NCI-H2227 (cell line): ENCODE data around the gene GRK5.
"Not testable (repeated sequence)": the region's sequence is repeated elsewhere in the genome, so short reads cannot be mapped to it uniquely, and the experiment has no call there.

Experiments
- DNase-seq: peaks from one replicate; lab custom pipeline; 2025; ENCODE audit not compliant: unreplicated experiment; lab: John Stamatoyannopoulos, UW

GRK5 gene

DNA sequence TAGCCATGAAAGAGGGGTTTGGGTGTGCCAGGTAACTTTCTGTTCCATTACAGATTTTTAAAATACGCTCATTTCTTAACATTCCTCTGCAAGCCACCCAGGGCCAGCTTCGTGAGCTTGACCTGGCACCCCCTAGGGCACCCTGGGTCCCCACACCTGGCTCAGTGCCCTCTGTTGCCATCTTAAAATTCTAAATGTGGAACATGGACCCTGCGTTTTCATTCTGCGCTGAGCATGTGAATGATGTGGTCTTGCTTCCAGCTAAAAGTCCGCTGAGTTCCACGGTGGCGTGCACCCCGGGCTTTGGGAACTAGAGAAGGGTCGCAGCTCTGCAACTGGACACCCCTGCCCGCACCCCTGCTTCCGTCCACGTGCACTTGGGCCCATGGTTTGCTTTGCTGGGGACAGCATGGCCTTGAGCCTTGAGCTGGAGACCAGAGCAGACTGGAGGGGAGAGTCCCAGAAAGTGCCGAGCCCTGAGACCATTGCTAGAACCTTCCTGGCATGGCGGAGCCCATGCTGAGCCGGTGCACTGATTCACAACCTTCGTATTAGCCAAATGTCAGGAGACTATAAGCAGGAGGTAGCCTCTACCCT is 244.0 kb downstream of the GRK5 start:
- DNase-seq, result no peak

GRCh38 chr10:119452396-119452795 is 245.0 kb downstream of the GRK5 start:
- no peak for DNase-seq

DNA sequence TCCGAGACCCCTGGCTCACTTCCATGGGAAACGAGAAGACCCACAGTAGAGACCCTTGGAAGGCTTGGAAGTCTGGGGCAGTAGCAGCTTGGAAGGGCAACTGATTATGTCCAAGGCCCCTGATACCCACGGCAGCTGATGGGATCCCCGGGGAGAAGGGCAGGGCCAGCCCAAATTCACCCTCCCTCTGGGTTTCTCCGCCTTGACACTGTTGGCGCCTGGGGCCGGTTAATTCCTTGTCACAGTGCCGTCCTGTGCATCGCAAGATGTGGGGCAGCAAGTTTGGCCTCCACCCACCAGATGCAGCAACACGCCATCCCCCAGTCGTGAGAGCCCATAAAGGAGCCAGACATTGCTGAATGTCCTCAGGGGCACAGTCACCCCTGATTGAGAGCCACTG is 245.9 kb downstream of the GRK5 start:
- DNase-seq, result no peak

DNA sequence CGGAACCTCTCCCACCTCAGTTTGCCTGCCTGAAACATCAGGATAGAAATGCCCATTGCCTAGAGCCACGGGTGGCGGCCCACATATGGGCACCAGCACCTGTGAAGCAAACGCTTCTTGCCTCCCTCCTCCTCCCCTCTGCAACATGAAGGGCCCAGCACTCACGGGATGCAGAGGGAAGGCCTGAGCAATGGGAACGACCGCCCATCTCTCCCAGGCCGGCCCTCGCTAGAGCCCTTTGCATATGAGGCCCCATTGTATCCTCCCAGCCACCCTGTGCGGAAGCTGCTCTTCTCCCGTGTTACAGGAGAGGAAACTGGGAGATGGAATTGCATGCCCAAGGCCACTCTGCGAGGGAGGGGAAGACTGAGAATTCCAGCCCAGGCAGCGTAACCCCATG is 246.9 kb downstream of the GRK5 start:
- no peak for DNase-seq

DNA sequence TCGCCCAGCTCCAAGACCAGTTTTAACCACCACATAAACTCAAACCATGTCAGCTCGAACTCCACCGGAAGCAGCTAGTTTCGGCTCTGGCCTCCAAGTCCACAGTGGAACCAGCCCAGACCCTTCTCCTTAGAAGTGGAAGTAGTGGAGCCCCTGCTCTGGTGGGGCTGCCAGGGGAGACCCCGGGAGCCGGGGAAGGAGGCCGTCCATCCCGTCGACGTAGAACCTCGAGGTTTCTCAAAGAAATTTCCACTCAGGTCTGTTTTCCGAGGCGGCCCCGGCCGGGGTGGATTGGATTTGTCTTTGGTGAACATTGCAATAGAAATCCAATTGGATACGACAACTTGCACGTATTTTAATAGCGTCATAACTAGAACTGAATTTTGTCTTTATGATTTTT is 247.6 kb downstream of the GRK5 start:
- no peak for DNase-seq

GRCh38 chr10:119455609-119456434 is 248.5 kb downstream of the GRK5 start:
- no peak for DNase-seq

- DNase-seq, result no peak
Measured at GRCh38 chr10:119456435-119456810, 249.1 kb downstream of the GRK5 start.

DNA sequence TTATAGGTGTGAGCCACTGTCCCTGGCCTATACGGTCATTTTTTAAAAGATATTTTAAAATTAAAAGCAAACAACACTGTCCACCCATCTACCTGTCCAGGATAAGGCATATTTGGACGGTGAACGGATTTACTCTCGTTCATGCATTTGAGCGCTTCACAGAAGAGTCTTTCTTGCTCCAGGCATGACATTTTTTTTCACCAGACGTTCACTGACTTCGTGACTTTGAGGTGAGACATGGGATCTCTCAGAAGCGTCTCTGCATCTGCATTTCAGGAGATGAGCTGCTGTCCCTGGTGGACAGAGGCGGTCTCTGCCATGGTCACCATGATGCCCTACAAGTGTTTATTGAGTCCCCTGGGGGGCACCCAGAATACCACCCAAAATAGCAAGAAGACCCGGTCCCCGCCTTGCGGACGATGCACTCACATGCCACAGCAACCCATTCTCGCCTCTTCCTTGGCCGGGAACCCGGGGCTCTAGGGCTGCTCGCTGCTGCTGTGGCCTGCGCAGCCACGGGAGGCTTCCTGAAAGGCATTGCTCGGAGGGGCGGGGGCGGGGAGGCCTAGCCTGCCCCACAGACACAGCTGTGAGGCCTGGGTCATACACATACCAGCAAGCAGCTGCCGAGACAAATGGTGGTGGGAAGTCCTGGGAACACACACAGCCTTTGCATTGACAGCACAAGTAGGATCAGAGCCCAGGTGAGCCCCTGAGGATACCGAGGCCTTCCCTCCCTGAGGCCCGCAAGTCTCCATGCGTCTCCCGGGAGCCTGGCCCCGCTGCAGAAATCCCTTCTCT is 250.8 kb downstream of the GRK5 start:
- DNase-seq, result no peak

- DNase-seq, result no peak
Measured at GRCh38 chr10:119459681-119460340, 252.4 kb downstream of the GRK5 start.

DNA sequence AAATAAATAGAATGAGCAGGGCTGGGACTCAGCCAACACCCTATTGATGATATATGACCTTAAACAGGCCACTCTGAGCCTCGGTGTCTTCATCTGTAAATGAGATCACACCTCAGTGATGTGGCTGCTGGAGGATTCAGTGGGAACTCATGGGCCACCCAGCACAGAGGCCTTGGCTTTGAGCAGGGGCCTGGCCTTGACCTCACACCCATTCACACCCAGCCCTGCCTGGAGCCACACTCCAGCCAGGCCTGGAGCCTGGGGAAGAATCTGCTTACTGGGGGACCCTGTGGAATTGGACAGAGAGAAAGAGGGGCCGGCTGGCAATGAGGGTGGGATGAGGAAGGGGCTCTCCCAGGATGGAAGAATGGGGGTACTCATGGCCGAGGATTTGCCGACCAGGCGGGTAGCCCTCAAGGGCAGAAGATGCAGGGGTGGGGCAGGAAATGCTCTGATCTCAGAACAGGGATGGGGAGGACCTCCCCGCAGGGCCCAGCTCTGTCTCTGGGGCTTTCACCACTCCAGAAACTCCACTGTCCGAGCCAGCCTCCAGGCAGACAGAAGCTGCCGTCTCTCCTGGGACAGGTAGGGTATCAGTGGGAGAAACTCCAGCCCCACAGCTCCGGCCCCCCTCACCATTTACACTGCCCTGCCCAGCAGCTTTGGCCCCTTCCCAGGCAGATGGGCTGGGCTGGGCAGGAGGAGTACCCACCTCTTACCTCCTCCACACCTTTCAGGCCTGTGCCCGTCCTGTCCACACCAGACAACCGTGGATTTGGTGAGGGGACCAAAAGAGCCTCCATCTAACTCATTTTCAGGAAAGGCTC is 253.2 kb downstream of the GRK5 start:
- no peak for DNase-seq

DNA sequence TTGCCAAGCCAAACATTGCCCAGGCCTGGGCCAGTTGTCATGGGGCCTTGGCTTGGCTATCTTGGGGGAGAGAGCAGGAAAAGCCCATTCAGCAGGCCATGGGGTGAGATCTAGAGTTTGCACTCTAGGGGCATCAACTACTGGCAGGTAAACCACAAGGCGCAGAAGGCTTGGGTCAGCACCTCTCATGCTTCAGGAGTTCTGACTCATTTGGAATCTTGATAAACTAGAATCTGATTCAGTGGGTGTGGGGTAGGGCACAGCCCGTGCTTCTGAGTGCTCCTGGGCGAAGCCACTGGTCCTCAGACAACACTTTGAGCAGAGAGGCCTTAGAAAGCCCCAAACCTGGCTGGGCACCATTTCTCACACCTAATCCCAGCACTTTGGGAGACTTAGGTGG is 254.0 kb downstream of the GRK5 start:
- no peak for DNase-seq

GRCh38 chr10:119461923-119462322 is 254.6 kb downstream of the GRK5 start:
- no peak for DNase-seq

- DNase-seq, result no peak
Measured at GRCh38 chr10:119462773-119463172, 255.4 kb downstream of the GRK5 start.

DNA sequence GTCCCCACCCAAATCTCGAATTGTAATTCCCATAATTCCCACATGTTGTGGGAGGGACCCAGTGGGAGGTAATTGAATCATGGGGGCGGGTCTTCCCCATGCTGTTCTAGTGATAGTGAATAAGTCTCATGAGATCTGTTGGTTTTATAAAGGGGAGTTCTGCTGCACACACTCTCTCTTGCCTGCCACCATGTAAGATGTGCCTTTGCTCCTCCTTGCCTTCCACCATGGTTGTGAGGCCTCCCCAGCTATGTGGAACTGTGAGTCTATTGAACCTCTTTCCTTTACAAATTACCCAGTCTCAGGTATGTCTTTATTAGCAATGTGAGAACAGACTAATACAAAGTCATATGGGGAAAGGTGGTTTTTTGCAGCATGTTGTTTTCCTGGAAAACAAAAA is 255.8 kb downstream of the GRK5 start:
- DNase-seq, result not testable (repeated sequence)

DNA sequence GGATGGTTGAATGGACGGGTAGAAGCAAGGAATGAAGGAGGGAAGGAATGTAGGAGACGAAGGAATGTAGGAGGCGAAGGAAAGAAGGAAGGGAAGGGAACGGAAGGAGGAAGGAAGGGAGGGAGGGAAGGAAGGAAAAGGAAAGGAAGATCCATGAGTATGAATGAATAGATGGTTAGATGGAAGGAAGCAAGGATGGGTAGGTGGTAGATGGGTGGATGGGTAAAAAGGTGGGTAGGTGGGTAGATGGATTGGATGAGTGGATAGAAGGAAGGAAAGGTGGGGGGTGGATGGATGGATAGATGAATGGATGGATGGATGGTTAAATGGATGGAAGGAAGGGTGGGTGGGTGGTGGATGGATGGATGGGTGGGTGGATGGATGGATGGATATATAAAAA is 257.7 kb downstream of the GRK5 start:
- DNase-seq, result no peak

DNA sequence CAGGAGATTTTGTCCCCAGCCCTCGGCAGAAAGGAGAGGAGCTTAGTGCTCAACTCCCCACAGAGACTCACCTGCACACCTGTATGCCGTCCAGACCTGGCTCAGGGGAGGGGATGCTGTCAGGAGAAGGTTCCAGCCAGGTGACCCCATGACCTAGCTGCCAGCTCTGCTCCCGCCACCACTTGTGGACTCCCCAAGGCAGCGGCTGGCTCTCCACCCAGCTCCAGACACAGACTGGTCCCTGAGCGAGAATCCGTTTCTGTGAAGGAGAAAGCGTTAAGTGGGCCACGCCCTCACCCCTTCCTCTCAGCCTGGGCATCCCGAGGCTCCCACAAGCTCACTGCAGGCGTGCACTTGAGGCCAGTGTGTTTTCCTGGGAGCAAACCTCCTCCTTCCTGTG is 258.7 kb downstream of the GRK5 start:
- DNase-seq, result no peak

DNA sequence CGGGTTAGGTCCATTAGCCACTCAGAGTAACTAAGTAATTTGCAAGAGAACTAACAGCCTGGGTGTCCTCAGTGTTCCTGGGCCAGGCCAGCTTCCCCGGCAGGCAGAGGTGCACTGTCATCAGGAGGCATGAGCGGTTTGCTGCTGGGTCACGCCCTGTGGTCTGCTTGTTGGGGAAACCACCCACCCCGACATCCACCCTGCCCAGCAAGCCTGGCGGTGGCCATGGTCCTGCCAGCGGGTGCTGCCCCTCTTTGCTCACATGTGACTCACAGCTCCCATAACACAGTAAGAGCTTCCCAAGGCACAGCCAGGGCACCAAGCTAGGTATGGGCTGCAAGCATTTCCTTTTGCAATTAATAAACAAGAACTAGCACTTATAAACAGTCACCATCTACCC is 259.3 kb downstream of the GRK5 start:
- DNase-seq, result no peak

GRCh38 chr10:119468542-119469324 is 261.4 kb downstream of the GRK5 start:
- DNase-seq, result no peak

DNA sequence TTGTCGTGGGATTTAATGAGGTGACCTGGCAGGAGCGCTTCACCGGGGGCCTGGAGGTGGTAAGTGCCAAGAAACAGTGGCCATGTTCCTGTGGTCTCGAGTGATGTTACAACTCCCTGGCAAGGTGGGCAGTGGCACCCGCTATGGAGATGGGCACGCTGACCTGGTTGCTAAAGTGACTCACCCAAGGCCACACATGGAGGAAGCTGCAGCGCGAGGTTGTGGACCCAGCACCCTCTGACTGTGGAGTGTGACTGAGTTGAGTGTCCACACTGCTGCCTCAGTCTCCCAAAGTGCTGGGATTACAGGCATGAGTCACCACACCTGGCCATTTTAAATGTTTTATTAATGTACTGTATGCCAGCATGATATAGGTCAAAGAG is 261.9 kb downstream of the GRK5 start:
- no peak for DNase-seq

- no peak for DNase-seq
Measured at GRCh38 chr10:119469846-119470245, 262.5 kb downstream of the GRK5 start.
